GM12872 (cell line): ENCODE results near the gene G6PC3.

Experiments
- CTCF ChIP-seq: IDR thresholded peaks from 3 replicates; pipeline ENCODE4 v1.5.1; 2011; ENCODE audit warnings: low read depth, mild to moderate bottlenecking, low read length, moderate library complexity; ENCODE audit not compliant: insufficient read depth

G6PC3 gene

GRCh38 chr17:44033861-44034408 lies 36.6 kb upstream of the G6PC3 start:
- no peak for TF ChIP-seq CTCF

GRCh38 chr17:44037471-44037870 lies 33.1 kb upstream of the G6PC3 start:
- no peak for TF ChIP-seq CTCF

GRCh38 chr17:44038604-44039011 lies 31.9 kb upstream of the G6PC3 start:
- TF ChIP-seq CTCF = no peak

- TF ChIP-seq CTCF = no peak
Measured at GRCh38 chr17:44039829-44040635, 30.5 kb upstream of the G6PC3 start.

GRCh38 chr17:44043272-44043696 lies 27.3 kb upstream of the G6PC3 start:
- no peak for TF ChIP-seq CTCF

- no peak for TF ChIP-seq CTCF
Measured at GRCh38 chr17:44044071-44044470, 26.5 kb upstream of the G6PC3 start.

GRCh38 chr17:44045486-44045885 lies 25.0 kb upstream of the G6PC3 start:
- no peak for TF ChIP-seq CTCF
